SK-N-MC (cell line): ENCODE measurements around the gene CATSPERE.
"Not testable (repeated sequence)": the region's sequence is repeated elsewhere in the genome, so short reads cannot be mapped to it uniquely, and the experiment has no call there.

Source experiments
- DNase-seq: peaks from one replicate; pipeline ENCODE4 v3.0.0-alpha.2; 2011; ENCODE audit warnings: low read depth, low spot score
- H3K27ac ChIP-seq: fragments of 200-600 bp; sonication (generic); 2 replicates; pipeline ENCODE4 v1.5.1; 2016; ENCODE audit warnings: mixed run types
- H3K36me3 ChIP-seq: fragments of 200-600 bp; sonication (generic); 2 replicates; pipeline ENCODE4 v1.6.1; 2017; ENCODE audit warnings: antibody characterized with exemption, low read length, mixed read lengths; ENCODE audit not compliant: insufficient read depth
- H3K4me3 ChIP-seq: fragments of 200-600 bp; sonication (generic); 2 replicates; pipeline ENCODE4 v1.5.1; 2016
- H3K9ac ChIP-seq: fragments of 200-600 bp; sonication (generic); 2 replicates; pipeline ENCODE4 v1.8.0; 2017; ENCODE audit warnings: mixed run types, mixed read lengths; ENCODE audit not compliant: insufficient read length
- H3K9me3 ChIP-seq: fragments of 200-600 bp; sonication (generic); 2 replicates; pipeline ENCODE4 v1.6.1; 2017; ENCODE audit warnings: low read depth, mild to moderate bottlenecking, antibody characterized with exemption, low read length, moderate library complexity, mixed read lengths
- EZH2 ChIP-seq: fragments of 200-600 bp; sonication (generic); IDR thresholded peaks from one replicate; pipeline ENCODE4 v1.6.1; 2017; ENCODE audit warnings: antibody characterized with exemption
- FOXP2 ChIP-seq: optimal IDR thresholded peaks from 2 replicates; pipeline ENCODE3; 2011; ENCODE audit warnings: mild to moderate bottlenecking, moderate library complexity; ENCODE audit not compliant: insufficient read depth; ENCODE audit errors: extremely low read length, control extremely low read depth
- POLR2AphosphoS5 ChIP-seq: IDR thresholded peaks from 2 replicates; pipeline ENCODE4 v1.6.1; 2012; ENCODE audit warnings: mild to moderate bottlenecking, low read depth, low read length, borderline replicate concordance

Gene CATSPERE

DNA sequence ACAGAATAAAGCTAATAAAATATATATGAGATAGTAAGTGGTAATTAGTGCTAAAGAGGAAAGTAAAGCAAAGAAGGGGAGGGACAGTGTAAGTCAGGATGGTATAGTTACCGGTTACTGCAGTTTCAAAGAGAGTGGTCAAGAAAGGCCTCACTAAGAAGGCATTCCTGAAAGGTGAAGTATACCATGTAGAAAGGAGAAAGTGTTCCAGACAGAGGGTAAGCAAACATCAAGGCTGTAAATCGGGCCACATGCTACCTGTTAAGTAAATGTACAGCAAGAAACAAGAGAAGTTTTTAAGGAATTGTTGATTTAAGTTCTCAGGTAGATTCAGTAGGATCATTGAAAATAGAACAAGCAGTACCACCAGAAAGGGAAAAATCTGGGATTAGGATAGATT is 201.5 kb downstream of the CATSPERE start:
- H3K36me3 ChIP-seq = peaks cover 34% of the 10 kb centered on the region
- DNase-seq = no peak
- no peak overlapping the region for H3K9ac ChIP-seq
- H3K4me3 ChIP-seq = no peak overlapping the region
- 0 out of 2 replicates have a peak, but pooled peaks cover 4% of the 10 kb centered on the region for H3K9me3 ChIP-seq
- H3K27ac ChIP-seq = no peak overlapping the region
- TF ChIP-seq FOXP2 (no peak), POLR2AphosphoS5 (no peak), EZH2 (no peak)

DNA sequence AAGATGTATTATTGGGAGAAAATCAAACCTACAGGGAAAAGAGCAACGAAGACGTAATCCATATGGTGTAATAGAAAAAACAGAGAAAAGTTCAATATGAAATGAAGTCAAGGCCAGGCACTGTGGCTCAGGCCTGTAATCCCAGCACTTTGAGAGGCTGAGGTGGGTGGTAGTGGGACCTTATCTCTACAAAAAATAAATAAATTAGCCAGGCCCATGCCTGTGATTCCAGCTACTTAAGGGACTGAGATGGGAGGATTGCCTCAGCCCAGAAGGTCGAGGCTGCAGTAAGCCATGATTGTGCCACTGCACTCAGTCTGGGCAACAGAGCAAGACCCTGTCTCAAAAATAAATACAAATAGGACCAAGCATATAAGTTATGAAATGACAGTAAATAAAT is 203.3 kb downstream of the CATSPERE start:
- Histone ChIP-seq H3K36me3 (peaks cover 16% of the 10 kb centered on the region), H3K9me3 (0 out of 2 replicates have a peak, but pooled peaks cover 4% of the 10 kb centered on the region), H3K27ac (no peak overlapping the region), H3K9ac (no peak overlapping the region), H3K4me3 (no peak overlapping the region)
- no peak for DNase-seq
- no peak for TF ChIP-seq POLR2AphosphoS5
- TF ChIP-seq FOXP2 = no peak
- TF ChIP-seq EZH2 = no peak

DNA sequence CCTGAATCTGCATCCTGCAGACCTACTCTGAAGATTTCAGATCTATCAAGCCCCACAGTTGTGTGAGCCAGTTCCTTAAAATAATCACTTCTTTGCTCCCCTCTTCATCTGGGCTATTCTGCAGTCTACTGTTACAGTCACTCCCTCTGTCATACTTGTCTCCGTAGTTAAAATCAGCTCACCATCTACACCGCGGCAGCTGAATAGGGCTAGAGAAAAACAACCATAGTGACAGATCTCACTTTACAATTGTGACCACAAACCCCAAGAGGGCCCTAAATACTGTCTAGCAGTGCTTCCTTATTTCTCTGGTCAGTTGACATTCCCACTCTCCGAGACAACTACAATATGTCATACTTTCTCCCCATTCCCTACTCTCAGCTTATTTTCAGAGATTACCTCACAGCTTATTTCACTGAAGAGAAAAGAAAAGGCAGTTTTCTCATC is 204.7 kb downstream of the CATSPERE start:
- Histone ChIP-seq H3K9me3 (0 out of 2 replicates have a peak, but pooled peaks cover 3% of the 10 kb centered on the region), H3K36me3 (peaks cover 8% of the 10 kb centered on the region; the same call in 1 of the 2 replicates), H3K4me3 (no peak overlapping the region), H3K27ac (peak overlapping the region; percentile 28; the same call in 1 of the 2 replicates), H3K9ac (no peak overlapping the region)
- no peak for TF ChIP-seq POLR2AphosphoS5
- TF ChIP-seq FOXP2 = no peak
- TF ChIP-seq EZH2 = no peak
- no peak for DNase-seq

DNA sequence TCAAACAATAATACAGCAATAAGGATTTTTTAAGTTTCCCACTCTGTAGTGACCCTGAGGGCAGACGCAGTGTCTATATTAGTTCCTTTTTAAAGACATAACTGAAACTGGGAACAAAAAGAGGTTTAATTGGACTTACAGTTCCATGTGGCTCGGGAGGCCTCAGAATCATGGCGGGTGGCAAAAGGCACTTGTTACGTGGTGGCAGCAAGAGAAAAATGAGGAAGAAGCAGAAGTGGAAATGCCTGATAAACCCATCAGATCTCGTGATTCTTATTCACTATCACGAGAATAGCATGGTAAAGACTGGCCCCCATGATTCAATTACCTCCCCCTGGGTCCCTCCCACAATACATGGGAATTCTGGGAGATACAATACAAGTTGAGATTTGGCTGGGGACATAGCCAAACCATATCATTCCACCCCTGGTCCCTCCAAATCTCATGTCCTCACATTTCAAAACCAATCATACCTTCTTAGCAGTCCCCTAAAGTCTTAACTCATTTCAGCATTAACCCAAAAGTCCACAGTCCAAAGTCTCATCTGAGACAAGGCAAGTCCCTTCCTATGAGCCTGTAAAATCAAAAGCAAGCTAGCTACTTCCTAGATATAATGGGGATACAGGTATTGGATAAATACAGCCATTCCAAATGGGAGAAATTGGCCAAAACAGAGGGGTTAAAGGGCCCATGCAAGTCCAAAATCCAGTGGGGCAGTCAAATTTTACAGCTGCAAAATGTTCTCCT is 205.8 kb downstream of the CATSPERE start:
- not testable (repeated sequence) for H3K4me3 ChIP-seq, DNase-seq, H3K27ac ChIP-seq, H3K36me3 ChIP-seq, H3K9ac ChIP-seq, H3K9me3 ChIP-seq

DNA sequence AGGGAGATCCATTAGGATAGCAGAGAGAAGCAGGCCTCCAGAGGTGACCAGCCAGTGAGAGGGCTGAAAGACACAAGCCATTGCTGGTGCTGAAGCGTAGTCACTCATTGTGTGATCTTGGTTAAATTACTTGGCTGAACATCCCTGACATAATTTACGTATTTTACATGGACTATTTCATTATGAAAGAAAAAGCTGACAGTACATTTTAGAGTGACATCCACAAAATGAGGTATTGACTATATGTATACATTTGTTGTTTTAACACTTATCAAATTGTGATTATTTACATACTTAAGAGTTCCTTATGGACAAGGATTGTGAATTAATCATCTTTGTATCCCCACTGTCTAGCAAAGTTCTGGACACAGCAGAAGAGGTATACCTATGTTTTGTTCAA is 206.7 kb downstream of the CATSPERE start:
- H3K36me3 ChIP-seq = peaks cover 9% of the 10 kb centered on the region; the same call in 1 of the 2 replicates
- no peak for TF ChIP-seq POLR2AphosphoS5
- TF ChIP-seq FOXP2 = no peak
- no peak for TF ChIP-seq EZH2
- DNase-seq = no peak
- H3K9ac ChIP-seq = no peak overlapping the region
- H3K27ac ChIP-seq = no peak overlapping the region
- no peaks in the 10 kb centered on the region for H3K9me3 ChIP-seq
- H3K4me3 ChIP-seq = no peak overlapping the region

DNA sequence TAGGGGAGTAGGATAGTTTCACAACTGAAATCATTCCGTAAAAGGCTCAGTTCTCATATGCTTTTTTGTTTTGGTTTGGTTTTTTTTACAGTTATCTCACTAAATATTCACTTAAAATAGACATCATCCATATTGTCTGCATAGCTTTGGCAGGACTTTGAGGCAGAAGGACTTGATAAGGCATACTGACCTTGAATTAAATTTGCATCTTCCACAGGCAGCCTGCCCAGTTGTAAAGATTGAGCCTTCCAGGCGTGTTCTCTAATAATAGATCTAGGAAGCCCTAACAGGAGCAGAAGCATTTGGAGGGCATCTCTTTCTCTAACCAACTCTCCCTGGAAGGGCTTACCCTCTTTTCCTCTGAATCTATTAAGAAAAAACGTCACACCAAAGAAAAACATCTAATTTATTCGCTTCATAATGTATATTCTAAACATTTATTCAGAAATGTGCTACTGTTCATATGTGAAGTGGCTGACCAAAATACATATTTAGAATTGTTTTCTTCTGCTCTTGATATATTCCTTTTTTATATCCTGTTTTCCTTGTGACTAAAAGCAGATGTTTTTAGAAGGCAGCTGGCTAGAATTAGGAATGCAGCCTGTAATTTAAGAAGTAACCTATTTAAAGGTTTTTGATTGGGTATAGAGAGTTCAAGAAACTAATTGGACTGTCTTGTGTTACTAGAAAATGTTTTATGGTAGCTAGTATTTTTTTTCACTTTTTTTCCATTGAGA is 212.0 kb downstream of the CATSPERE start:
- H3K27ac ChIP-seq = peak overlapping the region; percentile 95
- no peak for TF ChIP-seq FOXP2
- TF ChIP-seq POLR2AphosphoS5 = no peak
- TF ChIP-seq EZH2 = no peak
- DNase-seq = no peak
- no peaks in the 10 kb centered on the region for H3K9me3 ChIP-seq
- peak overlapping the region; percentile 60 for H3K4me3 ChIP-seq
- H3K9ac ChIP-seq = peak overlapping the region; percentile 41
- H3K36me3 ChIP-seq = peaks cover 9% of the 10 kb centered on the region; the same call in 1 of the 2 replicates

DNA sequence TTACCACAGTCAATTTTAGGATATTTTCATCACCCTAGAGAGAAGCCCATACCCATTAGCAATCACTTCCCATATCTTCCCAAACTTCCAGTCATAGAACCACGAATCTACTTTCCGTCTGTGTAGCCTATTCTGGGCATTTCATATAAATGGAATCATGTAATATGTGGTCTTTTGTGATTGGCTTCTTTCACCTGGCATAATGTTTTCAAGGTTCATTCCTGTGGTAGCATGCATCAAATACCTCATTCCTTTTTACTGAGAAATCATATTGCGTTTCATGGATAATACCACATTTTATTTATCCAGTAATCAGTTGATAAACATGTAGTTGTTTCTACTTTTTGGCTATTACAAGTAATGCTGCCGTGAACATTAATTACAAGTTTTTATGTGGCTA is 213.4 kb downstream of the CATSPERE start:
- DNase-seq = no peak
- no peak overlapping the region for H3K4me3 ChIP-seq
- H3K9me3 ChIP-seq = no peaks in the 10 kb centered on the region
- H3K36me3 ChIP-seq = peaks cover 9% of the 10 kb centered on the region; the same call in 1 of the 2 replicates
- no peak overlapping the region for H3K9ac ChIP-seq
- TF ChIP-seq EZH2 (no peak), POLR2AphosphoS5 (no peak), FOXP2 (no peak)
- H3K27ac ChIP-seq = no peak overlapping the region

DNA sequence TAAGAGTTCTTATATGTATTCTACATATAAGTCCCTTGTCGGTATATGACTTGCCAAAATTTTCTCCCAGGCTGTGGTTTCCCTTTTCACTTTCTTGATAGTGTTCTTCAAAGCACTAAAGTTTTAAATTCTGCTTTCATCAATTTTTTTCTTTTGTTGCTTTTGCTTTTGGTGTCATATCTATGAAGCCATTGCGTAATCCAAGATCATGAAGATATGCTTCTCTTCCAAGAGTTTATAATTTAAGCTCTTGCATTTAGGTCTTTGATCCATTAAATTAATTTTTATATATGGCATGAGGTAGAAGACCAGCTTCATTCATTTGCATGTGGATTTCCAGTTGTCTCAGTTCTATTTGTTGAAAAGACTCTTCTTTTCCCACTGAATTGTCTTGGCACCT is 214.1 kb downstream of the CATSPERE start:
- no peak overlapping the region for H3K4me3 ChIP-seq
- no peak overlapping the region for H3K9ac ChIP-seq
- H3K9me3 ChIP-seq = no peaks in the 10 kb centered on the region
- no peak for DNase-seq
- TF ChIP-seq EZH2 (no peak), FOXP2 (no peak), POLR2AphosphoS5 (no peak)
- H3K36me3 ChIP-seq = peaks cover 9% of the 10 kb centered on the region; the same call in 1 of the 2 replicates
- no peak overlapping the region for H3K27ac ChIP-seq
